Heart left ventricle (tissue), 13 donors: ENCODE data around the gene OR2AG1.

Source experiments
- CTCF ChIP-seq, 12 donors: fragments of 200-600 bp; sonication (generic) in 4 of 12; IDR thresholded peaks; one replicate each; pipeline versions ENCODE4 v1.5.0 to v1.8.0; 2018 to 2022; ENCODE audit warnings: antibody characterized with exemption in 12 of 12, mild to moderate bottlenecking in 5 of 12
- POLR2A ChIP-seq, 2 donors: fragments of 450-650 bp; IDR thresholded peaks; one replicate each; pipeline ENCODE4 v1.6.1; 2017; ENCODE audit warnings: antibody characterized with exemption in 2 of 2, mild to moderate bottlenecking in 2 of 2, moderate library complexity in 2 of 2
- donor health status: ischemic (EF 13 %, LVEDD 7.1; RV severe dilation, severe dysfunction).
- donor health status: DM: no; HTN: yes; CAD: no.
- donor health status: DM: no; HTN: no; CAD: no.
- donor health status: ischemic (EF 25% LVEDD 6.9; RV normal size, moderate dysfunction).
- donor health status: ischemic (EF 25% LVEDD 5.7; RV mildly dilated, moderate dysfunction).
- donor health status: ischemic (EF 35%, LVEDD 5.7; RV mildly dilated, moderate dysfunction).
- donor health status: nonischemic (EF 11% LVEDD 7.7; RV severe dilation, severe dysfunction).
- donor health status: DM: yes; HTN: yes; CAD: no.
- donor health status: PGD.
- donor health status: ischemic (EF 29% LVEDD 5.4; RV normal size, mild dysfunction).
- donor health status: nonischemic (EF 23%, LVEDD 6.1; RV moderate dilation, normal function).

GRCh38 chr11:6738590-6738989 lies 44.2 kb upstream of the OR2AG1 start:
- TF ChIP-seq CTCF (IDR thresholded peaks at IDR 0.05) (no peak), POLR2A (IDR thresholded peaks at IDR 0.05) (no peak)
